HG03469 (cell line): ENCODE results near the gene SNX24.

Experiments
- ATAC-seq: cut with Tn5 transposase; IDR thresholded peaks from one replicate; pipeline ENCODE4 v1.9.1; 2021; ENCODE audit warnings: mild to moderate bottlenecking, moderate library complexity, moderate number of reproducible peaks; ENCODE audit not compliant: unreplicated experiment

The SNX24 gene

DNA sequence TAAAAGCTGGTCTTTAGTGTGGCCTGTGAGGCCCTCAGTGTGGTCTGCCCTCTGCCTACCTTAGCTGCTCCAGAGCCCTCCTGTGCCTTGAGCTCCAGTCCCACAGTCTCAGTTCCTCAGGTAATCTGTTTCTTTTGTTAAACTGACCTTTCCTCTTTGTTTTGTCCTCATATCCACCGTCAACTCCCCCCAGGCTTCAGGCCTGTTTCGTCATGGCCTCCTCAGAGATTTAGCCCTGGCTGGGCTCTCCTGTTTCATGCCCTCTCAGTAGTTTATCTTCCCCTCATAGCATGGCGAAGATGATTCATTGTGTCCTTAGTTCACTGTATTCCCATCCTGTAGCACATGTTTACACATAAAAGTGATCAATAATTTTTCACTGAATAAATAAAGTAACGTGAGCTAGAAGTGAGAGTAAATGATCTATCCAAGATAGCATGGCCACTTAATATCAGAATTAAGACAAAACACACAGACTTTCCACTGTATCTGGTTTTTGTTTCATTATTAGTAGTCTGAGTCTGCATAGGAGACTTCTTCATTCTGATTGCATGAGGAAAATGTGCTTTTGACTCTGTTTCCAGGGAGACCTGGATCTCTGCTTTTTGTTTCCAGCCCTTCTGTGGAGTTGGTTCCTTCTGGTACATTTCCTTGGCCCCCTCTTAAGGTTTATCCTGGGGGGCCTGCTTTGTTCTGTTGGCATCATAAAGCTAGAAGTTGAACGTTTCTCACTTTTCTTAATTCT is 70.5 kb downstream of the SNX24 start:
- ATAC-seq: peak; percentile 98

DNA sequence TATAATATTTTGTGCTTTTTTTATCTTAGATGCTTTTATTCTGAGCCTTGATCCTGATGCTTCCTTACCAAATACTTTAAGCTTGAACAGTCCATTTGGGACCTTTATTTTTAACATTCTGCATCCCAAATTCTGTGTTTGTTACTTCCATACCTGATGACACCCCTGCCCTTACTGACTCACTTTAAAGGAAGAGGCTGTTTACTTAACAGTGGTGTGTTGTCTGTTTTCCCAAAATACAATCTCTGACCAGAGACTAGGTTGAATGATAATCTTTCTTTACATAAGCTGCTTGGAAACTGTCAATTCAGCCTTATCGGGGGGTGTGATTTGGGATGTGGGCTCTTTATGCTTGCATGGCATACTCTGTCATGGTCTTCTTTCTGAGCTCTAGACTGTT is 71.1 kb downstream of the SNX24 start:
- ATAC-seq: no peak

DNA sequence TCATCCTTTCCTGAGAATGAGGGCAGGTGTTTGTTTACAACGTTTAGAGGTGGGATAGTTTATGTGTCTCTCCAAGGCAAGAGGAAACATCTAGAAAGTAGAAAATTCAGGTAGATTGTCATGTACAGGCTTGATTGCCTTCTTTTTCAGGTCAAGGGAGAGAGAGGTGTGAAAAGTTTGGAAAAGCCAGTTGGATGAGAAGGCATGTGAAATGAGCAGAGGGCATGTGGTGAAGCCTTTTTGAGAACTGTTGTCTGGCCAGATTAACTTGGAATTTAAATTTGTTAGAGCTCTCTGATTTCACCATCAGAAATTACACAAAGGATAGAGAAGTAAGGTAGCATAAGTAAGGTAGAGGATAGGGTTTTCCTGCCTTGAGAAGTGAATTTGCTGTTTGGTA is 74.6 kb downstream of the SNX24 start:
- ATAC-seq: no peak

DNA sequence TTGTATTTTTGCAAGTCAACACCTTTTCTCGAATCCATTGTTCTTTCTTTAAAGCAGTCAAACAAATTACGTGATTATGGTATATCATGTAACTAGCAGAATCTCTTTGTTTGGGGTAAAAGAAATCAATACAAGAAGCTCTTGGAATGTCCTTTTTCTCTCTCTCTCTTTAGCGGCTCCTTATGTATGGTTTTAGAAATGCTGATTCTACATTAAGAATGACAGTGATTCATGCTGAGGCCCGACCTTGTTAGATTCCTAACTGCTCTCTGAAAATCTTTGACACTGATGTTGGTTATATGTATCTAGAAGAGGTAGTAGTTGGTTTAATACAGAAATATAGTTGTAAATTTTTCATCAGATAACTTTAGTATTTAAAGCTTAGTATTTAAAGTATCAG is 76.4 kb downstream of the SNX24 start:
- ATAC-seq: no peak

DNA sequence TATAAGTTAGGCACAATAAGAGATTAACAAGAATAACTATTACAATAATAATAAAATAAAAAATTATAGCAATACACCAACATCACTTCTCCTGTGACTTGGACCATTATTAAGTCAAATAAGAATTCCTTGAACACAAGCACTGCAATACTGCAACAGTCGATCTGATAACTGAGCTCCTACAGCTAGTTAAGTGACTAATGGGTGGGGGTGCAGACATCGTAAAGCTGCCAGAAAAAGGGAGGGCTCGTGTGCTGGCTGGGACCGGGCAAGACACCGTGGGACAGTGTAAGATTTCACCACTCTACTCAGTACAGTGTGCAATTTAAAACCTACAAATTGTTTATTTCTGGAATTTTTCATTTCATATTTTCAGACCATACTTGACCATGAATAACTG is 78.8 kb downstream of the SNX24 start:
- no peak for ATAC-seq

DNA sequence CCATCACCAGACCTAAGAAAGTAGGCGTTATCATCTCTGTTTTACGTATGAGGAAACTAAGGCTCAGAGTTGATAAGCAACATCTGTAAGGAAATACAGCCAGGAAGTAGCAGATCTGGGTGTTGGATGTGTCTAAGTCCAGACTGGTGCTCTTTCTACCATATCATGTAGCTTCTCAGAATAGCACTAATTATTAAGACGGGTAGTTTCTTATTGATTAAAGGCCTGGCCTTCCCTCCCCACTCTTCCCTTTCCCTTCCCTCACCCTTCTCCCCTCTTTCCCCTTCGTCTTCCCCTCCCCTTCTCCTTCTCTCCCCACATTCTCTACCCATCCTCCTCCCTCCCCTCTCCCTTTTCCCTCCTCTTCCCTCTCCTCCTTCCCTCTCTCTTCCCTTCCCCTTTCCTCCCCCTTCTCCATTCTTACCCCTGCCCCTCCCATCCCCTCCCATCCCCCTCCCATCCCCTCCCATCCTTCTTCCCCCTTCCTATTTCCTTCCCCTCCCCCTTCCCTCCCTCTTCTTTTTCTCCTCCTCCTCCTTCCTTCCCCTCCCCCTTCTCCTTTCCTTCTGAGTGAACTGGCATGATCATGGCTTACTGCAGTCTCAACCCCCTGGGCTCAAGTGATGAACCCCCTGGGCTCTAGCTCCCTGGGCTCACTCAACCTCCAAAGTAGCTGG is 79.4 kb downstream of the SNX24 start:
- no peak for ATAC-seq

DNA sequence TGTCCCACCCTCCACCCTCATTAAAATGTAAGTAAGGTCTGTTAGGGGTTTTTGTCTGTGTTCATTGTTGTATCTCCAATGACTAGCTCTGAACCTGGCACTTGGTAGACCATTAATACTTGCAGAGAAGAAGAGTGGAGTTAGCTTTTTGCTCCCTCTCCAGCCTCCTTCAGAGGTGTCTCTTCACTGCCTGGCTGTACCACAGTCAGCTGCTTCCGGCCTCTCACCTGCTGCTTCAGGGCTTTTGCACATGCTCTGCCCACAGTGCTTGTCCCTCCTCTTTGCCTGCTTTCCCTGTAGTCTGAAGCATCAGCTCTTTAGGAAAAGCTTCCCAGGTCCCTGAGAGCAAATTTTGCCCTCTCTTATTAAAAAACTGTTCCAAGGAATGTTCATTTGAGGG is 83.6 kb downstream of the SNX24 start:
- no peak for ATAC-seq

DNA sequence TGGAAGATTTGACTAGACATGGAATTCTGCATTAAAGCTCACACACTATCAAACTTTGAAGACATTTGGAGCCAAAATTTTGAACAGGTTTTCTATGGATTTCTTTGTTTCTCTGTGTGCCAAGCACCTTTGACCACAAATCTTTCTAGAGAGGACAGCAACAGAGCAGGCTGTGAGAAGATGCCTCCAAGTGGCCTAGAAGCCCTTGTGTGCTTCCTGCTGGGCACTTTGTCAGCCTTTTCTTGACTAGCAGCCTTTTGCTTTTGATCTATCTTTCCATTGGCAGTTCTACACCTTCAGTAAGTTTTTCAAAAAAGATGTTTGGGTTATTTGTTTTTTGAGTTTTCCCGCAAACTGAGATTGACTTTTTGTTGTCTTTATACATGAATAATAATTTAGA is 84.6 kb downstream of the SNX24 start:
- ATAC-seq: no peak

DNA sequence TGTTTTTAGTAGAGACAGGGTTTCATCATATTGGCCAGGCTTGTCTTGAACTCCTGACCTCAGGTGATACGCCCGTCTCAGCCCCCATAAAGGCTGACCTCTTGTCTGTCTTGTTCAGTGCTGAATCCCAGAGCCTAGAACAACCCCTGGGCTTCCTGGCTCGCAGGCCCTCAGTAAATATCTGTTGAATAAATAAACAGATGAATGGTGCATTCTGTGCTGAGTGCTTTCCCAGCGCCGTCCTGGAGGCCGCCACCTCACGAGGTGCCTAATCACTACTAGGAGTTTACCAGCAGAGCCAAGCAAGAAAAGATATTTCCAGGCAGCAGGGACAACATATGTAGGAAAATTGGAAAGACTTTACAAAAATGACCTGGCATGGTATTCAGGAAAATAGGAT is 88.5 kb downstream of the SNX24 start:
- no peak for ATAC-seq

DNA sequence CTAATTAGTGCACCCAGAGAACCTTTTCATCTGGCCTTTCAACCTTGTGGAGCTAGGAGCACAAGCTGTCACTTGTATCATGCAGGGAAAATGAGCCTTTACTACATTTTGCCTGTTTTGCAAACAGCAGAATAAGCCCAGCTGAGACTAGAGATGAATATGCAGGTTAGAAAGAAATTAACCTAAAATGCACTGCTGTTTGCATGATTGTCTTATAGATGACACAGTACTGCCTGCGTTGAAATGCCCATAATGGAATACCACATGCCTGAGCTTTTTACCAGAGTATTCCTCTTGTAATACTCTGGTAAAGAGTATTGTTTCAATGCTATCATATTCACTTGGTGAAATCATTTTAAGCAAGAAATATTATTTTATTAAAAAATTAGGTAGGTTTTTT is 90.7 kb downstream of the SNX24 start:
- no peak for ATAC-seq

DNA sequence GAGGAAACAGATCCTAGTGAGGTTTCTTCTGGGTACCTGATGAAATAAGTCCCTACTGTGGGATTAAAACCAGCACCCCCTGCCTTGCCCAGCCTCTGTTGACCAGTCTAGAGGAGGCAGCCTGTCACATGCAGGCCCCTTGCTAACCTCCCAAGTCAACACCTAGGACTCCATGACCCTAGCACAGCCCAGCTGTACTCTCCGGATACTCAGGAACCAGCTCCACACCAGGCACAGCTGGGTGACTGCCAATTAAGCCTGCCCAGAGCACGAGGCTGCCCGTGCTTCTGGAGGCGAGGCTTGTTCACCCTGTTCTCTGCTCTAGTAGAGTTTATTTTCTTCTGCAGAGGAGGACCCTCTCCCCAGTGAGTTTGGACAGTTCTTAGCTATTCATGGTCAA is 92.5 kb downstream of the SNX24 start:
- no peak for ATAC-seq

DNA sequence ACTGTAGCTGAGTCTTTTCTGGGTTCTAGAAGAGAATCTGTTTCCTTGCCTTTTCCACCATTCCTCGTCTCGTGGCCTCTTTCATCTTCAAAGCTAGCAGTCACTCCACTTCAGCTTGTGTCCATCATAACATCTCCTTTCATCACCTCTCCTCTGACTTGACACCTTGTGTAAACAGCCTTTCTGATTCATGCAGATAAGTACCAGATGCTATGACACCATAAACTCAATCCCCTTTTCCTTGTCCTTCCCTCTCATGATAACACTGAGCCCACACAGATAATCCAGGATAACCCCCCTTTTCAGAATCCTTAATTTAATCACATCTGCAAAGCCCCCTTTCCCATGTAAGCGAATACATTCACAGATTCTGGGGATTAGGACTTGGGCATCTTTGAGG is 95.5 kb downstream of the SNX24 start:
- ATAC-seq: no peak

DNA sequence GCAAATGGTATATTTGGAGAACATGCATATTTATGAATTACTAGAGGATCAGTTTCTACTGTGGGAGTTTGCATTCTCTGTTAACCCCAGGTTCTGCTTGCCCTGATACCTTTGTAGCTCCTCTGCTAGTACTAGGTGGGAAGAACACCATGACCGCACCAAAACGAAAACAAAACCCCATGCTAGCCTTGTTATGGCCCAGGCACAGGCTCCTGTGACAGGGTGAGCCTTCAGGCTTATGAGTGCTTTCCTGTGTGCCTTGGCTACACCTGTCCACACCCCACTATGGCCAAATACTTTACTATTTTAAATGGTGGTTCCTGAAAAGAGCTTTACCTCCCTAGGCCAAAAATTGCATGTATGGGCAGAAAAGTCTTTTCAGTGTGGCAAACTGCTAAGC is 96.3 kb downstream of the SNX24 start:
- no peak for ATAC-seq

DNA sequence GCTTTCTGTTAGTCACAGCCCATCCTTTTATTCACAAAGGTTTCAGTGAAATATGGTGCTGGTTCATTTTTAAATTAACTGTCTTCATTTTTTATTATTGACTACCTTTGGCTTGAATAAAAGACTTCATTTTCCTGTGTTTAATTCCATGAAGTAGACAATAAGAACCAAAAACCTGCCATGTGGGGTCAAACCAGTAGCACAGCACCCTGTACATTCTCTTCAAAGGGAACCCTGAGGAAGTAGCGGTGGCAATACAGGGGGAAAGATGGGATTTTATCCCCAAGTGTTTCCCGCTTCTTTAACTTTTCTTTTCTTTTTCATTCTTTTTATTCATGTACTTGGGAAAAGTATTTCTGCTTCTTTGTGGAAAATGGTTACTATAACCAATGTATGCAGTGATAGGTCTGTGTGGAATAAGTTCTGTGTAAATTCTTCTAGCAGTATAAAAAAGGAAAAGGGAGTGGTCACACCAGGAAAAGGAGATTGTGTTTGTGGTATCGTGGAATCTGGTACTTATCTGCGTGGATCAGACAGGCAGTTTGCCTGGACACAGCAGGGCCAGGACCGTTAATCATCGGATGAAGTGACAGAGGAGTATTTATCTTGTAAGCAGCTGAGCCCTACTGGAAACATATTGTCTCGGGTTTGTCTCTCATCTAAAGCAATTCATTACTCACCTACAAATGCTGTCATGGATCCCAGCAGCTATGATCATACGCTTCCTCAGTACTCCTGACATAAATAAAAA is 96.9 kb downstream of the SNX24 start:
- ATAC-seq: no peak

DNA sequence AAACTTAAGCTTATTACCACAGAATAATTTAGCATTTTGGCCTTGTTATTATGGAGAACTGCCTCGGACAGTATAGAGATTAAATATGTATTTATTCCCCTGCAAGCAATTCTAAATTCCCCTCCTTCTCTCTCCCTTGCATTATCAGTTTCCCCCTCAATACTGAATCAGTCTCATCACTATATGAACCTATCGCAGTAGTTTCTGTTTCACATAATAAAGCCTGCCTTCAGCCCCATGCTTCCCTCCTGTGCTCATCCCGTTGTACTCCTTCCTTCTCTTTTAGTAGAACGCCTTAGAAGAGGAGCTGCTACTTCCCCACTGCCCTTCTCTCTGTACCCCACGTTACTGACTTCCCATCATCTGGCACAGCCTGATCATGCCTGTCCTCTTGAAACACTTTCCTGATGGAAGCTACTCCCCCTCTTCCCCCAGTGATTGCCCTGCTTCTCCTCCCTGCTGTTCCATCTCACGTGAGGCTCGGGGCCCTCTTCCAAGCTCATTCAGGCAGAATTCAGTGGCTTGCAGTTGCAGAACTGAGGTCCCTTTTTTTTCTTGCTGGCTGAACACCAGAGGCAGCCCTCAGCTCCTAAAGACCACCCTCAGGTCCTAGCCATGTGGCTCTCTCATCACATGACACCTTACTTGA is 97.8 kb downstream of the SNX24 start:
- ATAC-seq: no peak

DNA sequence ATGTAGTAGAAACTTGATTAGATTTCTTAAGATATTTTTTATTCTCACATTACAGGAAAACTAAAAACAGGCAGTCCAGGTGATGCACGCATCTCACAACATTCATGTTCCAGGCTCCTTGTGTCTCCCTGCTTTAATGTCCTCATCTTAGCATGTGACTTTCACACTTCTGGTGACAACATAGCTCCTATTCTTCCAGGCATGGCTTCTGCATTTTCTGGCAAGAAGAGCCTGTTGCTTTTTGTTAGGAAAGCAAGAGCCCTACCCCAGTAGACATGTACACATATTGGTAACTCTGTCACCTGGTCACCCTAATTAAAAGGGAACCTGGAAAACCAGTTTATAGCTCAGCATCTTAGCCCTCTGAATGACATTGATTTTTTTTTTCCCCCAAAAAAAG is 98.6 kb downstream of the SNX24 start:
- ATAC-seq: no peak

DNA sequence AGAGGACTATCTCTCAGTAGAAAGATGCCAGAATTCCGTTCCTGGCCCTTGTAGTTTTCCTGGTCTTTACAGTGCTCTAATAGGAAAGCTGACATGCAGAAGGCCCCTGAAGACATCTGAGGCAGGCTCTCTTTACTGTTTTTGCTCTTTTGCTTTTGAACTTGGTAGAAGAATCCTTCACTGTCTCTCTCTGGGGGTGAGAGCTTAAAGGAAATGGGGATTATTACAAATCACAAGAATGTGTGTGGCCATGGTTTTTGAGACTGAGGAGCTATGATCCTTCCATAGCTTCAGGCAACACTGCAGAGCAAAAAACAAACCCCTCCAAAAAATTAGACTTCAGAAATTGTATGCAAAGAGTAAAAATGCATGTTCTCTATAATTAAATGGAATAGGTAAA is 102.0 kb downstream of the SNX24 start:
- no peak for ATAC-seq

DNA sequence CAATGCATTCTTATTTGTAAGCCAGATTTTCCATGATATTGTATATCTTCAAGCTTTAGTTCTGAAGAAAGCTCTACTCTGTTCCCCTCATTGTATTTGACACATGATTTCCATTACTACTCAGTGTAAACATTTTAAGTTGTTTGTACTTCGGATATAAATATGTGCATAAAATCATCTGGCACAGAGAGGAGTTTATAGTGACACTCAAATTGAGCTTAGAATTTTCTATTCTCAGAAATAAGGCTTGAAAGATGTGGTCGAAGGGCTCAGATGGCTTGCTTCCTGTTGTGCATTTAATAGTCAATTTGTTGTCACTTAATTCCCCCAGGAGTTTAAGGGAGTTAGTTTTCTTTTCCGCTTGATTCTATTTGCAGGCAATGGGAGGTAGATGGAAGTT is 102.4 kb downstream of the SNX24 start:
- no peak for ATAC-seq

DNA sequence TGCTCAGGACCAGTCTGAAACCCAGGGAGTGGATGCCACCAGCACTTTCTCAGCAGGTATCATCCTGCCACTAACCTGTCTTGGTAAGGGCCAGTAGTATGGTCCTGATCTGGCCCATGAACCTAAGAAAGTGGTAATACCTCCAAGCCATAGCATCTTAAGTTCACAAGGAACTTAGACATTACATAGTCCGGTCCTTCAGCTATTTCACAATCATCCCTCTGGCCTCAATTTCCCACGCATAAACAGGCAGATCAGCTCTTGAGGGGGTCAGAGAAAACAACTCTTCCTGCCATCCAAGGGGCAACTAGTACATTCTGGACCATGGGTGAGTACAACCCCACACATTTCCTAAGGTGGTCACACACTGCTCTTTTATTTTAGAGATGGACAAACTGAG is 102.9 kb downstream of the SNX24 start:
- no peak for ATAC-seq

DNA sequence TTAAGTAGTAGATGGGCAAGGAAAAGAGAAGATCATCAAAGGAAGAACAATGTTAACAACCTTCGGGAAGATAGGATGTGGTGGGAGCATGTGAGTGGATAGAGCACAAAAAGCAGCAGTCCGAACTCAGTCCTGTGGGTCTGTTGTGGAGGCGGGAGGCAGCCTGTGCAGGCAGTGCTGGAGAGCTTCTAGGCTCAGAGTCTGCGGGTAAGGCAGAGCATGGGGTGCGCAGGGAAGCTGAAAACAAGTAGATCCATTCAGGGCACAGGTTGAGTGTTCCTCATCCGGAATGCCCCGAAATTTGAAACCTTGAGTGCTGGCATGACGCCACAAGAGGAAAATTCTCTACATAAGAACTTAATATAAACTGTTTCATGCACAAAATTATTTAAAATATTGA is 106.2 kb downstream of the SNX24 start:
- ATAC-seq: no peak

DNA sequence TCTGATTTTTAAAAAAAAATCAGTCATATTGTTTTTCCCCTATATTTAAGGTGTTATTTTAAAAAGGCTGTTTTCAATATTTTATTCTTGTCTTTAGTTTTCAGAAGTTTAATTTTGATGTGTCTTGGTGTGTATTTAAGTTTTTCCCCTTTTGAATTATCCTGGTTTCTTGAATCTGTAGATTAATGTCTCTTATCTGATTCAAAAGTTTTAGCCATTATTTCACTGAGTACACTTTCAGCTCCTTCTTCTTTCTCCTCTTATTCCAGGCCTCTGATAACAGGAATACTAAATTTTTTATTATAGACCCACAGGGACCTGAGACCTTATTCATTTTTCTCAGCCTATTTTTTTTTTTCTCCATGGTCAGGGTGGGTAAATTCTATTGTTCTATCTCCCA is 109.3 kb downstream of the SNX24 start:
- ATAC-seq: no peak

DNA sequence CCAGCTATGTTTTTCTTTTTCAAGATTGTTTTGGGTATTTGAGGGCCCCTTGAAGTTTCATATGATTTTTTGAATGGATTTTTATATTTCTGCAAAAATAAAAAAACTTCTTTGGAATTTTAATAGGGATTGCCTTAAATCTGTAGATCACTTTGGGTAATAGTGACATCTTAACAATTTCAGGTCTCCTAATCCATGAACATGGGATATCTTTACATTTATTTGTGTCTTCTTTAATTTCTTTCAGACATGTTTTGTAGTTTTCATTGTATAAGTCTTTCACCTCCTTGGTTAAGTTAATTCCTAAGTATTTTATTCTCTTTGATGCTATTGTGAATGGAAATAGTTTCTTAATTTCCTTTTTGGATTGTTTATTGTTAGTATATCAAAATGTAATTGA is 112.0 kb downstream of the SNX24 start:
- ATAC-seq: no peak
